ENCODE results near the gene FYCO1. TPM values are rescaled to one million over a fixed set of nuclear protein-coding genes. Genes with fewer than 3 reads are reported as not detected.

FYCO1 gene
- polyA plus RNA-seq, 3 donors: 0.59 to 5.0 (median 1.3) TPM

DNA sequence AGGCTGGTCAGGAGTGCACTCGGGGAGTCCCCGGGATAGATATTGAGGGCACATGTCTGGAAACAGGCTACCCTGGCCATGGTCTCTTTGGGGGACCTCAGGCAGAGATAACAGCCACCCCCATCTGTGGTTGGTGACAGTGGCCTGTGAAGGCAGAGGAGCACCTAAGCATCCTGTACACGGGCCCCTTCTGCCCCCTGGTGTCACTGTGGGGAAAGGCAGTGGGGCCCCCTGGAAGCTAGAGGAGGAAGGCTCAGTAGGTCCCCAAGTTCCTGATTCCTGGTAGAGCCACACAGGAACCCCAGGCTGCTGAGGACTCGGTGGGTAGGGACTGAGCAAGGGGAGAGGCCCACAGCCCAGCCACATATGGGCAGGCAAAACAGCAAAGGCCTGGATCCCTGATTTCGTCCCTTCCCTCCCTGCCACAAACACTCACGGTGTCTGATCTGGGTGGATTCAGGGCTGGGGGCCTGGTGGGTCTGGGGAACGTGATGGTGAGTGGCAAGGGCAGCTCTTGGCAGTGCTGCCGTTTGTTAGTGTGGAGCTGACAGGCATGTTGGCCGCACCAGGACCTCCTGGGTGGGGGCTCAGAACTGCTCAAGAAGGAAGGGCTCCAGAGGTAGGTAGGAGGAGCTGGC is 66.5 kb downstream of the FYCO1 start:
- Histone ChIP-seq H3K4me1 (ENCODE audit: control insufficient read depth in 1 of 2, insufficient read depth in 2 of 2, low read length in 2 of 2) (peaks cover 14 to 15% of the 10 kb centered on the region in 2 donors), H3K9me3 (replicated peaks in 1 of 2; ENCODE audit: control insufficient read depth in 1 of 2, insufficient read depth in 1 of 2, low read length in 2 of 2) (no peaks in the 10 kb centered on the region), H3K4me3 (replicated peaks in 1 of 3; ENCODE audit: low read depth in 2 of 3, low read length in 3 of 3) (no peak overlapping the region), H2AFZ (ENCODE audit: insufficient read depth, low read depth, low read length, poor library complexity, severe bottlenecking) (no peak overlapping the region), H3K27me3 (ENCODE audit: control insufficient read depth in 2 of 2, insufficient read depth in 2 of 2, low read length in 2 of 2) (no peaks in the 10 kb centered on the region), H3K4me2 (replicated peaks; ENCODE audit: extremely low read depth, low read length, poor library complexity, severe bottlenecking) (no peak overlapping the region), H3K9ac (ENCODE audit: insufficient read depth, low read length, poor library complexity, severe bottlenecking) (no peak overlapping the region), H3K36me3 (replicated peaks in 1 of 2; ENCODE audit: control insufficient read depth in 1 of 2, insufficient read depth in 2 of 2, low read length in 2 of 2) (peaks cover 53 to 88% of the 10 kb centered on the region in 2 donors), H4K20me1 (ENCODE audit: insufficient read depth, low read length) (no peaks in the 10 kb centered on the region), H3K79me2 (ENCODE audit: insufficient read depth, low read length) (no peaks in the 10 kb centered on the region), H3K27ac (ENCODE audit: low read depth in 1 of 2, low read length in 2 of 2) (no peak overlapping the region)
- Mint-ChIP-seq H3K27me3 (ENCODE audit: low read depth in 3 of 3) (peaks cover 0 to 2% (median 1%) of the 10 kb centered on the region in 3 donors), H3K4me1 (peaks cover 17% of the 10 kb centered on the region), H3K36me3 (peaks cover 79 to 81% of the 10 kb centered on the region in 2 donors), H3K9me3 (peaks cover 0 to 2% (median 0%) of the 10 kb centered on the region in 7 donors), H3K4me3 (no peak overlapping the region), H3K27ac (peak overlapping the region in 2 of 7 donors; percentile 46 to 64)
- TF ChIP-seq, protein P1, sequence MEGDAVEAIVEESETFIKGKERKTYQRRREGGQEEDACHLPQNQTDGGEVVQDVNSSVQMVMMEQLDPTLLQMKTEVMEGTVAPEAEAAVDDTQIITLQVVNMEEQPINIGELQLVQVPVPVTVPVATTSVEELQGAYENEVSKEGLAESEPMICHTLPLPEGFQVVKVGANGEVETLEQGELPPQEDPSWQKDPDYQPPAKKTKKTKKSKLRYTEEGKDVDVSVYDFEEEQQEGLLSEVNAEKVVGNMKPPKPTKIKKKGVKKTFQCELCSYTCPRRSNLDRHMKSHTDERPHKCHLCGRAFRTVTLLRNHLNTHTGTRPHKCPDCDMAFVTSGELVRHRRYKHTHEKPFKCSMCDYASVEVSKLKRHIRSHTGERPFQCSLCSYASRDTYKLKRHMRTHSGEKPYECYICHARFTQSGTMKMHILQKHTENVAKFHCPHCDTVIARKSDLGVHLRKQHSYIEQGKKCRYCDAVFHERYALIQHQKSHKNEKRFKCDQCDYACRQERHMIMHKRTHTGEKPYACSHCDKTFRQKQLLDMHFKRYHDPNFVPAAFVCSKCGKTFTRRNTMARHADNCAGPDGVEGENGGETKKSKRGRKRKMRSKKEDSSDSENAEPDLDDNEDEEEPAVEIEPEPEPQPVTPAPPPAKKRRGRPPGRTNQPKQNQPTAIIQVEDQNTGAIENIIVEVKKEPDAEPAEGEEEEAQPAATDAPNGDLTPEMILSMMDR (IDR thresholded peaks at IDR 0.05): peak; percentile 40
- peak in 2 of 3 donors; percentile 8 to 25 for DNase-seq
- intact Hi-C loops (cut with micrococcal nuclease): no loop called here
- WGBS (ENCODE audit: insufficient coverage): 68% methylated on average over 6 of the region's 9 CpGs

DNA sequence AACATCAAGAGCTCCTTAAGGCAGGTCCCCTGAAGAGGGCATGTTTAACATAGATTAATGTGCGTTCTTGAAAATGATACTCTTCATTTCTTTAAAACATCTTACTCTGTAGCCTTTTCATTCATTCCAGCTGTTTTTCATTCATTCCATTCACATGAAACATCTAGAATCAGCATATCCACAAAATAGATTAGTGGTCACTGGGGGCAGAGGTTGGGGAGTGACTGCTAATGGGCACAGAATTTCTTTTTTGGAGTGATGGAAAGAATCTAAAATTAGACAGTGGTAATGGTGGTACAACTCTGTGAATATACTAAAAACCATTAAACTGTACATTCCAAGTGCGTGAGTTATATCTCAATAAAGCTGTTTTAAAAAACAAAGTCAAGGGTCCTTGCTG is 67.7 kb downstream of the FYCO1 start:
- Histone ChIP-seq H3K4me1 (ENCODE audit: control insufficient read depth in 1 of 2, insufficient read depth in 2 of 2, low read length in 2 of 2) (peaks cover 12 to 13% of the 10 kb centered on the region in 2 donors), H3K9me3 (replicated peaks in 1 of 2; ENCODE audit: control insufficient read depth in 1 of 2, insufficient read depth in 1 of 2, low read length in 2 of 2) (no peaks in the 10 kb centered on the region), H4K20me1 (ENCODE audit: insufficient read depth, low read length) (no peaks in the 10 kb centered on the region), H3K36me3 (replicated peaks in 1 of 2; ENCODE audit: control insufficient read depth in 1 of 2, insufficient read depth in 2 of 2, low read length in 2 of 2) (peaks cover 62 to 88% of the 10 kb centered on the region in 2 donors), H3K4me3 (replicated peaks in 1 of 3; ENCODE audit: low read depth in 2 of 3, low read length in 3 of 3) (no peak overlapping the region), H3K4me2 (replicated peaks; ENCODE audit: extremely low read depth, low read length, poor library complexity, severe bottlenecking) (no peak overlapping the region), H3K9ac (ENCODE audit: insufficient read depth, low read length, poor library complexity, severe bottlenecking) (no peak overlapping the region), H3K27ac (ENCODE audit: low read depth in 1 of 2, low read length in 2 of 2) (no peak overlapping the region), H3K79me2 (ENCODE audit: insufficient read depth, low read length) (no peaks in the 10 kb centered on the region), H2AFZ (ENCODE audit: insufficient read depth, low read depth, low read length, poor library complexity, severe bottlenecking) (no peak overlapping the region), H3K27me3 (ENCODE audit: control insufficient read depth in 2 of 2, insufficient read depth in 2 of 2, low read length in 2 of 2) (no peaks in the 10 kb centered on the region)
- Mint-ChIP-seq H3K27me3 (ENCODE audit: low read depth in 3 of 3) (peaks cover 0 to 2% (median 1%) of the 10 kb centered on the region in 3 donors), H3K4me3 (no peak overlapping the region), H3K9me3 (peaks cover 0 to 2% (median 0%) of the 10 kb centered on the region in 7 donors), H3K4me1 (peaks cover 13% of the 10 kb centered on the region), H3K27ac (no peak overlapping the region), H3K36me3 (peaks cover 79 to 83% of the 10 kb centered on the region in 2 donors)
- DNase-seq: no peak
- WGBS (ENCODE audit: insufficient coverage): 100% methylated on average over 1 of the region's 2 CpGs
- intact Hi-C loops (cut with micrococcal nuclease): no loop called here
- TF ChIP-seq, protein P1 (IDR thresholded peaks at IDR 0.05): no peak
